HG03521 (cell line): ENCODE data around the gene TMEM25.
A peak's percentile ranks its signal among the peaks of the same experiment; 100 is the strongest.
"Not testable (repeated sequence)": the region's sequence is repeated elsewhere in the genome, so short reads cannot be mapped to it uniquely, and the experiment has no call there.

Experiments
- ATAC-seq: cut with Tn5 transposase; IDR thresholded peaks from one replicate; pipeline ENCODE4 v1.9.1; 2021; ENCODE audit warnings: mild to moderate bottlenecking, moderate library complexity; ENCODE audit not compliant: unreplicated experiment

The TMEM25 gene

DNA sequence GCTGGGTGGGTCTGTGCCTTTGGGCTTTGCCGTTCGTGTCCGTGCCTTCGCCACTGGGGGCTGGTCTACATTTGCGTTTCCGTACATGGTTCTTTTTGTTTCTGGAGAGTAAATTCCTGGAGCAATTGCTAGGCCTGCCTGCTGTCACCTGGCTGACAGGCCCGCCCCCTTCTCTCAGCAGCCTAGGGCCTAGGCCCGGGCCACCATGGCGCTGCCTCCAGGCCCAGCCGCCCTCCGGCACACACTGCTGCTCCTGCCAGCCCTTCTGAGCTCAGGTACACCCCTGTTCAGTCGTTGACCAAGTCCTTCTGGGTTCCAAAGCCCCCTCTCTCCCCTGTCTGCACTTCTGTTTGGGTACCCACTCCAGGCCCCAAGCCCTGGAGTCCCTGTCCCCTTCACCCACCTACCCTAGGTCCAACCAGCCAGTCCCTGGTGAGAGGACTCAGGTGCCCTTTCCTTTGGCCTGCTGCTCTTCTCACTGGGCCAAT lies 649 bp downstream of the TMEM25 start:
- ATAC-seq, result no peak

DNA sequence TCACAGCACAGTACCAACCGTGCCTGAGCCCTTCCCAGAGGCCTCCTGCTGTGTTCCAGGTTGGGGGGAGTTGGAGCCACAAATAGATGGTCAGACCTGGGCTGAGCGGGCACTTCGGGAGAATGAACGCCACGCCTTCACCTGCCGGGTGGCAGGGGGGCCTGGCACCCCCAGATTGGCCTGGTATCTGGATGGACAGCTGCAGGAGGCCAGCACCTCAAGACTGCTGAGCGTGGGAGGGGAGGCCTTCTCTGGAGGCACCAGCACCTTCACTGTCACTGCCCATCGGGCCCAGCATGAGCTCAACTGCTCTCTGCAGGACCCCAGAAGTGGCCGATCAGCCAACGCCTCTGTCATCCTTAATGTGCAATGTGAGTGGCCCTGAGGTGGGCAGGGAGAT lies 1.1 kb downstream of the TMEM25 start:
- no peak for ATAC-seq

DNA sequence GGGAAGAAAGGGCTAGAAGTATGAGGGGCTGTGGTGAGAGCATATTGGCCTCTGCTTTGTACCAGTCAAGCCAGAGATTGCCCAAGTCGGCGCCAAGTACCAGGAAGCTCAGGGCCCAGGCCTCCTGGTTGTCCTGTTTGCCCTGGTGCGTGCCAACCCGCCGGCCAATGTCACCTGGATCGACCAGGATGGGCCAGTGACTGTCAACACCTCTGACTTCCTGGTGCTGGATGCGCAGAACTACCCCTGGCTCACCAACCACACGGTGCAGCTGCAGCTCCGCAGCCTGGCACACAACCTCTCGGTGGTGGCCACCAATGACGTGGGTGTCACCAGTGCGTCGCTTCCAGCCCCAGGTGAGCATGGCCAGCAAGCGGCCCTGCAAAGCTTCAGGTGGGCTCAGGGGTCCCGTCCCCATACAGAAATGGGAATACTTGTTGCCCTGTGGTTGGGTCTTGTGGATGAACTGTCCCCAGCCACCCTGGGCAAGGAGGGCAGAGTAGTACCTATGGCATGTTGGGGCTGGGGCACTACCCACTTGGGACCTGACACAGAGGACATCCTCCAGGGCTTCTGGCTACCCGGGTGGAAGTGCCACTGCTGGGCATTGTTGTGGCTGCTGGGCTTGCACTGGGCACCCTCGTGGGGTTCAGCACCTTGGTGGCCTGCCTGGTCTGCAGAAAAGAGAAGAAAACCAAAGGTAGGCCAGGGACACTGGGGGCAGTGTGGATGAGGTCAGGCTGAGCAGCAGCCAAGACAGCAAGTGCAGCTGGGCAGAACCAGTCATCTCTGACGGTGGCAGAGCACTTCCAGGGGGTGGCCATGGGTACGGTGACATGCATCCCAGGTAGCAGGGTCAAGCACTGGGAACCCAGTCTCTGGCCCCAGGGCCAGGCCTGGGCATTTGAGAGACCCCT lies 2.1 kb downstream of the TMEM25 start:
- ATAC-seq, result no peak

DNA sequence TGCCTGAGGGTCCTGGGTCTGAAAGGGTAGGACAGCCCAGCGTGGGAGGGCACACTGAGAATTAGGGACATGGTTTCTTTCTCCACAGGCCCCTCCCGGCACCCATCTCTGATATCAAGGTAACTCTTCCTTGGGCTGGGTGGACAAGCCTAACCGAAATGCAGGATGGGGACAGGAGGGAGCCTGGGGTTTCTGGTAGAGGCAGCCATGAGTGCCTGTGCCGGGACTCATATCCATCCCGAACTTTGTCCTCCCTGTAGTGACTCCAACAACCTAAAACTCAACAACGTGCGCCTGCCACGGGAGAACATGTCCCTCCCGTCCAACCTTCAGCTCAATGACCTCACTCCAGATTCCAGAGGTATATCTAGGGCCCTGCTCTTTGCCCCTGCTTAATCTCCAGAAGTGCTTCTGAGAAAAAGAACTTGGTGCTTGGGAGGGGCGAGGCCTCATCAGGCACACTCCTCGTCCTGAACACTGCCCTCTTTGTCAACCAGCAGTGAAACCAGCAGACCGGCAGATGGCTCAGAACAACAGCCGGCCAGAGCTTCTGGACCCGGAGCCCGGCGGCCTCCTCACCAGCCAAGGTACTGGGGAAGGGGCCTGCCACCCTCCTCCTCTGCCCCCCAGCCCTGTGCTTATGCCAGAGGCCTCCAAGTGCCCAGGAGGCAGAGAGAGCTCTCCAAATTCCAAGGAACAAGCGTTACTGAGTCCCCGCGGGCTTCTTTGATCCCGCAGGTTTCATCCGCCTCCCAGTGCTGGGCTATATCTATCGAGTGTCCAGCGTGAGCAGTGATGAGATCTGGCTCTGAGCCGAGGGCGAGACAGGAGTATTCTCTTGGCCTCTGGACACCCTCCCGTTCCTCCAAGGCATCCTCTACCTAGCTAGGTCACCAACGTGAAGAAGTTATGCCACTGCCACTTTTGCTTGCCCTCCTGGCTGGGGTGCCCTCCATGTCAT lies 3.1 kb downstream of the TMEM25 start:
- no peak for ATAC-seq

DNA sequence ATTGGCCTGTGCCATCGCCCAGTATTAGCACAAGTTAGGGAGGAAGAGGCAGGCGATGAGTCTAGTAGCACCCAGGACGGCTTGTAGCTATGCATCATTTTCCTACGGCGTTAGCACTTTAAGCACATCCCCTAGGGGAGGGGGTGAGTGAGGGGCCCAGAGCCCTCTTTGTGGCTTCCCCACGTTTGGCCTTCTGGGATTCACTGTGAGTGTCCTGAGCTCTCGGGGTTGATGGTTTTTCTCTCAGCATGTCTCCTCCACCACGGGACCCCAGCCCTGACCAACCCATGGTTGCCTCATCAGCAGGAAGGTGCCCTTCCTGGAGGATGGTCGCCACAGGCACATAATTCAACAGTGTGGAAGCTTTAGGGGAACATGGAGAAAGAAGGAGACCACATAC lies 4.3 kb downstream of the TMEM25 start:
- no peak for ATAC-seq

DNA sequence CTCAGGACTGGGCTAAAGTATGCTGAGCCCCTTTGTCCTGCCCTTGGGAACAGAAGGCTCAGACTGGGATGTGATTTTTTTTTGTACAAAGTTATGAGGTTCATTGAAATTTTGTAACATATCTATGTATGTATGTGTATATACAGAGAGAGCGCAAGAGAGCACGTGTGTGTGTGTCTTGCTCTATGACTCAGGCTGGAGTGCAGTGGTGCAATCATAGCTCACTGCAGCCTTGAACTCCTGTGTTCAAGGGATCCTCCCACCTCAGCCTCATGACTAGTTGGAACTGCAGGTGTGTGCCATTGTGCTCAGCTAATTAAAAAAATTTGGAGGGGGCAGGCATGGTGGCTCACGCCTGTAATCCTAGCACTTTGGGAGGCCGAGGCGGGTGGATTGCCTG lies 5.7 kb downstream of the TMEM25 start:
- no peak for ATAC-seq

DNA sequence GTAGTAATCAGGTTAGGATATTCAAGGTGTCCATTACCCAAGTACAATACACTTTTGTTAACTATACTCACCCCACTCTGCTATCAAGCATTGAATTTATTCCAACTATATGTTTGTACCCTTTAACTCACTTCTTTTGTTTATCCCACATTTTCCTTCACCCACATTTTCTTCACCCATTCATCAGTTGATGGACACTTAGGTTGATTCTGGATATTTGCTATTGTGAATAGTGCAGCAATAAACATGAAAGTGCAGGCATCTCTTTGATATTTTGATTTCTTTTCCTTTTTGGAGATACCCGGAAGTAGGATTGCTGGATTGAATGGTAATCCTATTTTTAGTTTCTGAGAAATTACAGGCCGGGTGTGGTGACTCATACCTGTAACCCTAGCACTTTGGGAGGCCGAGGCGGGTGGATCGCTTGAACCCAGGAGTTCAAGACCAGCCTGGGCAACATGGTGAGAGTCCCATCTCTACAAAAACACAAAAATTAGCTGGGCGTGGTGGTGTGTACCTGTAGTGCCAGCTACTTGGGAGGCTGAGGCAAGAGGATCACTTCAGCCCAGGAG lies 6.5 kb downstream of the TMEM25 start:
- no peak for ATAC-seq

DNA sequence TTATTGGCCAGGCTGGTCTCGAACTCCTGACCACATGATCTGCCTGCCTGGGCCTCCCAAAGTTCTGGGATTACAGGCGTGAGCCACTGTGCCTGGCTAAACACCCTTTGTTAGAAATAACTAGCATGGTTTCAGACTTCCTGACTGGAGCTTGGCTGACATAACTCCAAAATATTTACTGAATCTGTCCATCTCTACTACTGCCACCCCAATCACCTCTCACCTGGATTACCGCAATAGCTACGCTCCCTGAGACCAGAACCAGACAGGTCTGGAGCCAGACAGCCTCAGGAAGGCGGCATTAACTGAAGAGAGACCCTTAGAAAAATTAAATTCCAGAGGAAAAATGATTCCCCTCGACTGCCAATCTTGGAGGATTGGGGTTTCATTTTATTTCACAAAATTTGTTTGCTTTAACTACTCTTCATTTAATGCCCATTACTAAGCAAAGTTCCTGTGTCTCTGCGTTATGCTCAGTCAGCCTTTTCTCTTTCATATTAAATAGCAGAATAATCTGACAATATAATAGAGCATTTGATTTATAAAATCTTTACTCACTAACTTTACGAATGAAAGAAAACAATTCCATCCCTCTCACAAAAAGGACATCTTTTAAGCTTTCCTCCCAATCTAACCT lies 13.1 kb downstream of the TMEM25 start:
- ATAC-seq, result no peak

DNA sequence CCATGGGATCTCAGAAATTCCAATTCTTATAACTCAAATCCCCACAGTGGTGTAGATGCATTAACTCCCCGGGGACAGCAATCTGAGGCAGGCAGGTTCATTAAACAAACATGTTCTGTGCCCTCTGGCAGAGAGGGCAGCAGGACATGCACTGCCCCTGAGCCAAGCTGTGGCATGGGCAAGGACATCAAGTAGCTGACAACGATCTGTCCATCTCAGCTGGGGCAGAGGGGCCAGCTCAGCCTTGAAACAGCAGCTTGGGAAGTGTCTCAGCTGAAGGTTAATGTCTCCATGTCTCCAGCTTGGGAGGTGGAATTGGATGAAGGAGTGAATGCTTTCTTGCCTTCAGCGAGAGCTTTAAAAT lies 13.6 kb downstream of the TMEM25 start:
- no peak for ATAC-seq

DNA sequence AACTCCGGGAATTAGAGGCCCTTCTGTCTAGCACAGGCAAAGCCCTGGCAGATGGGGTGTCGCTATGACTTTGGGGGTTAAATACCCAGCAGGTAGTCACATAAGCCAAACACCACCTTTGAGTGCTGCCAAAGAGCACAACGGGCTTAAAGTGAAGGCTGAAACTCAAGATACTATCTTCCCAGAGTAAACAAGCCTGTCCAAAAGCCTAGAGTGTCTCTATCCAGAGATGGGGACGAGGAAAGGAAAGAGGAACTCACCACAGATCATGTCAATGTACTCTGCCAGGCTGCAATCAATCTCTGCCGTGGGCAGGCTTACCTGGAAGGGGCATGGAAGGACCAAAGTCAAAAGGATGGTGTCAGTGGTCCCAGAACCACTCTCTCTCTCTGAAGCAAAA lies 14.5 kb downstream of the TMEM25 start:
- ATAC-seq, result no peak

DNA sequence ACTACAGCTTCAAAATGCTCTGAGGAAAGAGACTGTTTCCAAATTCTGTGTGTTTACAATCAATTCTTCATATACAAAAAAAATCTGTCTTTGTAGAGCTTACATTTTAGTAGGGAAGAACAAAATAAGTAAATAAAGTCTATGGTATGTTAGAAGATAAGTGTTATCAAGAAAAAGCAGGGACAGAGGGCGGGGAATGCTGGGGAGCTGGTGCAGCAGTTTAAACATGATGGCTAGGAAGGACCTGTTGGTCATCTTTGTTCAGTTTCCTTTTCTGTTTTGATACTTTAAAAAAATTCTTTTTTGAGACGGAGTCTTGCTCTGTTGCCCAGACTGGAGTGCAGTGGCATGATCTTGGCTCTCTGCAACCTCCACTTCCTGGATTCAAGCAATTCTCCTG lies 16.1 kb downstream of the TMEM25 start:
- no peak for ATAC-seq

DNA sequence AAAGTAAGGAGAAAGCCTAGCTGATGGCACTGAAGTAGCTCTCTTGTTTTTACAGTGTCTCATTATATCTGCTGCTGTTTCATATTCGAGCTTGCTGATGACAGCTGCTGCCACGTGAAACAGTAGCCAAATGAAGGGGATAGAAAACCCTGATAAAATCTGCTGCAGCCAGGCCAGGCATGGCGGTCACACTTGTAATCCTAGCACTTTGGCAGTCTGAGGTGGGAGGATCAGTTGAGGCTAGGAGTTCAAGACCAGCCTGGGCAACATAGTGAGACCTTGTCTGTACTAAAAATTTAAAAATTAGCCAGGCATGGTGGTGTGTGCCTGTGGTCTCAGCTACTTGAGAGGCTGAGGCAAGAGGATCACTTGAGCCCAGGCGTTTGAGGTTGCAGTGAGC lies 21.3 kb downstream of the TMEM25 start:
- ATAC-seq, result no peak

DNA sequence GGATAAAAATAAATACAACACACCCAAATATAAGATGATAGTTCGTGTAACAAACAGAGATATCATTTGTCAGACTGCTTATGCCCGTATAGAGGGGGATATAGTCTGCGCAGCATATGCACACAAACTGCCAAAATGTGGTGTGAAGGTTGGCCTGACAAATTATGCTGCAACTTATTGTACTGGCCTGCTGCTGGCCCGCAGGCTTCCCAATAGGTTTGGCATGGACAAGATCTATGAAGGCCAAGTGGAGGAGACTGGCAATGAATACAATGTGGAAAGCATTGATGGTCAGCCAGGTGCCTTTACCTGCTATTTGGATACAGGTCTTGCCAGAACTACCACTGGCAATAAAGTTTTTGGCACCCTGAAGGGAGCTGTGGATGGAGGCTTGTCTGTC lies 29.8 kb downstream of the TMEM25 start:
- no peak for ATAC-seq

DNA sequence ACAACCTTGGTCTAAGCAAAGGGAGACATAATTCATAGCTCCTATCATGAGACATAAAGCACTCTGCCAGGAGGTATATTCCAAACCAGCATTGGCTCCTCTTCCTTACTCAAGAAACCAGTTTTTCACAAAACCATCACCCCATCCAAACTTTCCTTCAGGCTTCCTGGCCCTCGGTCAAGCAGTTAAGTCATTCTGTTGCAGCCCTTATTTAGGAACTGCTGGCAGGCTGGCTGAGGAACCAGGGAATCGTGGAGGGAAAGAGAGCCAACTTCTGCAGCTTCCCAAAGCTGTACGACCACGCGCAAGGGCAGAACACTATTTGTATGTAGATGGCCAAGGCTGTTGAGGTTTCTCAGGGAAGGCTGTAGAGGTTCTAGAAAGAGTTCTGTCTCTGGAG lies 34.1 kb downstream of the TMEM25 start:
- ATAC-seq, result no peak

DNA sequence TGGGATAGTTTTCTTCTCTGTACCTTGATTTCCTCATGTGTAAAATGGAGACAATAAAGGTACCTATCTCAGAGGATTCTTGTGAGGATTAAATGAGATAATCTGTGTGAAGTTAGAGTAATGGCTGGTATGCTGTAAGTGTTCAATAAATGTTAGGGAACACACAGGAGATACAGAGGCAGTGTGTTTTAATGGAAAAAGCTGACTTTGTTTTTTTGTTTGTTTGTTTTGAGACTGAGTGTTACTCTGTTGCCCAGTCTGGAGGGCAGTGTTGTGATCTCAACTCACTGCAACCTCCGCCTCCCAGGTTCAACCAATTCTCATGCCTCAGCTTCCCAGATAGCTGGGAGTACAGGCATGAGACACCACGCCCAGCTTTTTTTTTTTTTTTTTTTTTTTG lies 38.7 kb downstream of the TMEM25 start:
- no peak for ATAC-seq

DNA sequence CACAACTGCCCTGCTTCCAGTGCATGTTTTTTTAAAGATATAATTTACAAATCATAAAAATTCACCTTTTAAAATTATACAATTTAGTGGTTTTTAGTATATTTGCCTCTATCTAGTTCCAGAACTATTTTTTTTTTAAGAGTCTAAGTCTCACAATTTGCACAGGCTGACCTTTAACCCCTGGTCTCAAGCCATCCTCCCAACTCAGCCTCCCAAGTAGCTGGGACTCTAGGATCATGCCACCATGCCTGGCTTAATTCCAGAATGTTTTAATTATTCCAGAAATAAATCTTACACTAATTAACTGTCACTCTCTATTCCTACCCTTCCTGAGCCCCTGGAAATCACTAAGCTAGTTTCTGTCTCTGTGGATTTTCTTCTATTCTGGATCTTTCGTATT lies 39.8 kb downstream of the TMEM25 start:
- ATAC-seq, result no peak

DNA sequence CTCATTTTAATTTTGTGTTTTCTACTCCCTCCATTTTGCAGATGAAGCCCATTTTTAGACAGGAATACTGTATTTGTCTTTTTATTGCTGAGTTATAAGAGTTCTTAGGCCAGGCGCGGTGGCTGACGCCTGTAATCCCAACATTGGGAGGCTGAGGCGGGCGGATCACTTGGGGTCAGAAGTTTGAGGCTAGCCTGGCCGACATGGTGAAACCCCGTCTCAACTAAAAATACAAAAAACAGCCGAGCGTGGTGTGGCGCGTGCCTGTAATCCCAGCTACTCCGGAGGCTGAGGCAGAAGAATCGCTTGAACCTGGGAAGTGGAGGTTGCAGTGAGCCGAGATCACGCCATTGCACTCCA lies 40.7 kb downstream of the TMEM25 start:
- ATAC-seq, result not testable (repeated sequence)

DNA sequence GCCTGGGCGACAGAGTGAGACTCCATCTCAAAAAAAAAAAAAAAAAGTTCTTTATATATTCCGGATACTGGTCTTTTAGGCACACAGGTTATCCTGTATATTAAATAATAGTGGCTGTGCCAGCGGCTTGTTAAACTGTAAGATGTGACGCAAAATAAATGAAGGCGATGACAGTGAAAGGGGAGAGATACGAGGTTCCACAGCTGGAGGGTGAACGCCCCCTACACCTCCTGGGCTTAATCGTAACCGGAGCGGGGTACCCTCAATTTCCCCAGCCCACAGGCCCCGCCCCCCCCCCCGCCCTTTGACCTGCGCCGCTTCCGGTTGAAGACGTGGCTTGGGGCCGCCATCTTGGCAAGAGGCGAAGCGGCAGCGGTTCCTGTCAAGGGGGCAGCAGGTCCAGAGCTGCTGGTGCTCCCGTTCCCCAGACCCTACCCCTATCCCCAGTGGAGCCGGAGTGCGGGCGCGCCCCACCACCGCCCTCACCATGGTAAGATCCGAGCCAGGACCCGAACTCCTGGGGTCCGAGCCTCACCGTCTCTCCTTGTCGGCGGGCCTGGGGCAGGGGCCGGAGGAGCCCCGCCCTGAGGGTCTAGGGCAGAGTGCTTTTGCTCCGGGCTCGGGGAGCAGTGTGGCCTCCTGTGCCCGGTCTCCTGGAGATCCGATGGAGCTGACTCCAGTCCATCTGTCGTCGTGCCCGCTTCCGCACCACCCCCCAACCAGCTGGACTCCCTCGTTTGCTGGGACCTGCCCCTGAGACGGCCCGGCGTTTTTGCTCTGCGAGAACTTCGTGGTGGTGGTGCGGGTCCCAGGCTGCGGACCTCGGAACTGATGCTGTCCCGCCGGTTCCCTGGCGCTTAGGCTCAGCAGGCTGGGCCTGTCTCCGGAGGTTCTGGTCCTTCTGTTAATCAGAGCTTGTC lies 41.3 kb downstream of the TMEM25 start, which contains the start of gene ARCN1:
Gene ARCN1 (plus strand): TSS at position 349 of the 920 bp plus-strand sequence. CDS start 139 bp downstream, at position 488.
- ATAC-seq, result peak; percentile 51

DNA sequence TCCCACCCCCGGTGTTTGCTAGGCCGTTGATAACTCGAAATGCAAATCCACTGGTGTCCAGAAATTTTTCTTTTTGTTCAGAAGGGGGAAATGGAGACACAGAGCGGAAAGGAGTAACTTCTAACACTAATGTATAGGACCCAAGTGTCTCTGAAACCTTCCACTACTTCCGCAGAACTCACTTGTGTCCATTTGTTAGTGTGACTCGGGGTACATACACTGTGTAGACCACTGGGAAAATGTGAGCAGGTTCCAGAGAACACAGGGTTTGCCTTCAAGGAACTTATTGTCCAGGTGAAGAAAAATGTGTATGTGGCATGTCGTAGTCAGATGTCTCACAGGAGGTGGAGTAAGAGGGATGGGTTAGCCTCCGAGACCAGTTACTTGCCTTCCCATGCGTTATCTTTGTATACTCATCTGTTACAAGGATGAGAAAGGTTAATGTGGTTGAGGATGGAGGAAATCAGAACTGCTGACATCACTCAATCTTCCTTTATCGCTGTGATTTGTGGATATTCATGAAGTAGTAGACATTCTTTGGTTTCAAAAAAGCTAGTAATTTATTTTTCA lies 42.1 kb downstream of the TMEM25 start:
- ATAC-seq, result peak; percentile 17
